CD4-positive, alpha-beta T cell treated with Interferon gamma for 1 hour (primary cell): ENCODE data around the gene FAU.
A peak's percentile ranks its signal among the peaks of the same experiment; 100 is the strongest.
"Not testable (repeated sequence)": the region's sequence is repeated elsewhere in the genome, so short reads cannot be mapped to it uniquely, and the experiment has no call there.

Source experiments
- DNase-seq: peaks from one replicate; pipeline ENCODE4 v3.0.0-alpha.2; 2020

Gene FAU

GRCh38 chr11:65121865-65122696 is at the start of gene FAU, which contains the start of gene MRPL49:
FAU (minus strand) TSS chr11:65122134; CDS start chr11:65121813, 321 bp downstream.
MRPL49 (plus strand) TSS chr11:65122321; CDS start chr11:65122347, 26 bp downstream.
- peak; percentile 99 for DNase-seq

GRCh38 chr11:65170058-65170534 is 48.2 kb upstream of the FAU start, which contains the start of gene SPDYC:
SPDYC (plus strand) TSS chr11:65170233; CDS start chr11:65171358, 1,125 bp downstream.
- DNase-seq, result no peak

GRCh38 chr11:65169164-65169641 is 47.3 kb upstream of the FAU start:
- DNase-seq, result no peak

- DNase-seq, result no peak
These were observed 45.7 kb upstream of the FAU start for GRCh38 chr11:65167656-65168055.

- no peak for DNase-seq
These were observed 45.0 kb upstream of the FAU start for GRCh38 chr11:65166893-65167292.

GRCh38 chr11:65165410-65166317 is 43.7 kb upstream of the FAU start:
- no peak for DNase-seq

GRCh38 chr11:65163684-65164083 is 41.8 kb upstream of the FAU start:
- DNase-seq, result no peak

- no peak for DNase-seq
These were observed 38.7 kb upstream of the FAU start for GRCh38 chr11:65160643-65161042.

- DNase-seq, result no peak
These were observed 37.1 kb upstream of the FAU start for GRCh38 chr11:65159012-65159411.

GRCh38 chr11:65157336-65157735 is 35.4 kb upstream of the FAU start:
- DNase-seq, result no peak

GRCh38 chr11:65156926-65157325 is 35.0 kb upstream of the FAU start:
- no peak for DNase-seq

- DNase-seq, result no peak
These were observed 34.3 kb upstream of the FAU start for GRCh38 chr11:65156256-65156655.

GRCh38 chr11:65152122-65152521 is 30.2 kb upstream of the FAU start:
- DNase-seq, result no peak

- no peak for DNase-seq
These were observed 29.5 kb upstream of the FAU start for GRCh38 chr11:65151331-65151899.

- peak; percentile 75 for DNase-seq
These were observed 28.8 kb upstream of the FAU start for GRCh38 chr11:65150509-65151299.

- not testable (repeated sequence) for DNase-seq
These were observed 28.2 kb upstream of the FAU start for GRCh38 chr11:65150131-65150508.

GRCh38 chr11:65148657-65149056 is 26.7 kb upstream of the FAU start:
- no peak for DNase-seq

GRCh38 chr11:65147352-65148075 is 25.6 kb upstream of the FAU start:
- DNase-seq, result no peak

GRCh38 chr11:65141896-65142494 is 20.1 kb upstream of the FAU start:
- DNase-seq, result no peak

- no peak for DNase-seq
These were observed 14.7 kb upstream of the FAU start for GRCh38 chr11:65136515-65137096.
